ENCODE results near the gene NRAS. TPM values are rescaled to one million over a fixed set of nuclear protein-coding genes. Genes with fewer than 3 reads are reported as not detected.

NRAS gene
- total and polyA plus RNA-seq, 11 donors = 4.2 to 25.7 (median 10.2) TPM

DNA sequence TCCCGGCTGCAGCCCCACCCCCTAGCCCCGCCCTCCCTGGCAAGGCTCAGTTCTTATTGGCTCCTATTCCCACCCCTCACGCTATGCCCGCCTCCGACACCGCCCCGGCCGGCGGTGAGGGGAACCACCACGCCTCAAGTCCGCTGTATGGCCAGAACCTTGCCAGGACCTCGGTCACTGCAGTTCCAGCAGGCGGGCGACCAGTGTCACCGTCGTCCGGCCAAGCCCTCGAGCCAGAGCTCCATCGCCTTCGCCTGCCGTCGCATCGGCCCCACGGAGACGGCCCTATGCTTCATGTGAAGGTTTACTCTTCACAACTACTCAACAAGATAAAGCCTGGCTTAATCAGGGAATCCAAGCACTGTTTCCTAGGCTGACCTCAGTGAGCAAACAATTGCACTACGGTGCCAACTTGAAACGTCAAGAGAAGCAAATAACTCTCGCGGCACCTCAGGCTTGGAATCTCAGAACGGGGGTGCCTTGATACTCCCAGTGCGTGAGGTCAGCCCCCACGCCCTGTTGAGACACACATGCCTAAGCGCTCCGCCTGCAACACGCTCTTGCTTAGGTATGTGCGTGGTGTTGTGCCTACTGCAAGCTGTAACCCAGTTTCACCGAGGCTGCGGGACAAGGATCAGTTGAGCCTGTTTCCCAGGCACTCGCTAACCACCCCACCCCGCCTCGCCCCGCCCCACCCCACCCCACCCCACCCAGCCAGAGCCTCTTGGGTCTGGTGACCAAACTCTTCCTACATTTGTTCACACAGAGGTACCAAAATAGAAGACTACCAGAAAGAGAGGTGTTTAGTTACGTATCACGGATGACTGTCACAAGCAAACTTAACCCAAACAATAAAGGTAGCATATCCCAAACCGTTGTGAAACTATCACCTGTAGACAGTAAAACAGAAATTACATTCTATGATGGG, 46.2 kb downstream of the NRAS start:
- Histone ChIP-seq H3K36me3 (no peaks in the 10 kb centered on the region), H3K27me3 (peaks cover 0 to 4% (median 0%) of the 10 kb centered on the region in 9 donors), H3K4me3 (peak overlapping the region; percentile 45 to 96 (median 76)), H3K27ac (peak overlapping the region in 11 of 12 donors; percentile 70 to 91 (median 83)), H3K9me3 (no peaks in the 10 kb centered on the region), H3K4me1 (peaks cover 0 to 17% (median 4%) of the 10 kb centered on the region in 12 donors)
- TF ChIP-seq POLR2A (IDR thresholded peaks at IDR 0.05) = peak; percentile 49 to 87
- TF ChIP-seq, protein P1, sequence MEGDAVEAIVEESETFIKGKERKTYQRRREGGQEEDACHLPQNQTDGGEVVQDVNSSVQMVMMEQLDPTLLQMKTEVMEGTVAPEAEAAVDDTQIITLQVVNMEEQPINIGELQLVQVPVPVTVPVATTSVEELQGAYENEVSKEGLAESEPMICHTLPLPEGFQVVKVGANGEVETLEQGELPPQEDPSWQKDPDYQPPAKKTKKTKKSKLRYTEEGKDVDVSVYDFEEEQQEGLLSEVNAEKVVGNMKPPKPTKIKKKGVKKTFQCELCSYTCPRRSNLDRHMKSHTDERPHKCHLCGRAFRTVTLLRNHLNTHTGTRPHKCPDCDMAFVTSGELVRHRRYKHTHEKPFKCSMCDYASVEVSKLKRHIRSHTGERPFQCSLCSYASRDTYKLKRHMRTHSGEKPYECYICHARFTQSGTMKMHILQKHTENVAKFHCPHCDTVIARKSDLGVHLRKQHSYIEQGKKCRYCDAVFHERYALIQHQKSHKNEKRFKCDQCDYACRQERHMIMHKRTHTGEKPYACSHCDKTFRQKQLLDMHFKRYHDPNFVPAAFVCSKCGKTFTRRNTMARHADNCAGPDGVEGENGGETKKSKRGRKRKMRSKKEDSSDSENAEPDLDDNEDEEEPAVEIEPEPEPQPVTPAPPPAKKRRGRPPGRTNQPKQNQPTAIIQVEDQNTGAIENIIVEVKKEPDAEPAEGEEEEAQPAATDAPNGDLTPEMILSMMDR (IDR thresholded peaks at IDR 0.05) = peak in 8 of 12 donors; percentile 8 to 35 (median 23)
- intact Hi-C loops (cut with DNase I) = loop anchor here in 7 of 10 donors (2.0 to 10.0 kb wide), 10 partner anchors 83 to 326 kb away; partner anchors contain the start of genes BCAS2 (in 2 of the 7) and TRIM33 (in 1 of the 7)
- 3 to 5% (median 4%) methylated on average over 32 to 45 of the region's 45 CpGs for WGBS, 4 donors
- DNase-seq = peak; percentile 95 to 96 (median 95)
- ATAC-seq = peak; percentile 99 to 100 (median 100)

DNA sequence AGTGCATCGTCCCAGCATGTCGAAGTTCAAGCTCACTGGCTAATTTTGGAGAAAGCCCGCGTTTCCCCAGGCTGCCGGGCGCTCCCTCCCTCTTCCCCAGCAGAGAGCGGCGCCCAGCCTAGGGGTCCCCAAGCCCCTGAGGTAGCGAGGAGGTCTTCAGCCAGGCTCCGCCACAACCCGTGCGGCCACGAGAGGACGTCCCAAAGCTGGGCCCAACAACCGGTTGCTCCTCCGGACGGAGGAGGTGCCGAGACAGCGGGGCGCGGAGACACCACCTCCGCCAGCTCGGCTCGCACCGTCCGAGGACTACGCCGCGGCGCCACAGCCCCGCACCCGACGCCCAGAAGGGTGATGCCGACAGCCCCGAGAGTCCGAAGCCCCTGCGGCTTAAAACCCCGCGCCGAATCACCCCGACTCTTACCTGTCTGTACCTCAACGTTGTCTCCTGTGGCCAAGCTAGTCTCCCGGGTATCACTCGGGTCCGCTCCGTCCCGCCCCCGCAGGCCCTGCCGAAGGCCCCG, 46.9 kb downstream of the NRAS start, which contains the start of gene DENND2C:
DENND2C (minus strand) TSS at position 488 of the 521 bp plus-strand sequence. CDS start 44,065 bp downstream, outside the sequence.
- no peaks in the 10 kb centered on the region for H3K9me3 ChIP-seq
- H3K27me3 ChIP-seq = no peaks in the 10 kb centered on the region
- no peak for DNase-seq
- WGBS, 4 donors = 0 to 1% (median 0%) methylated on average over 17 to 50 of the region's 50 CpGs
- peak within 1 kb of the TSS; percentile 45 to 96 (median 76) for H3K4me3 ChIP-seq
- H3K4me1 ChIP-seq = peaks cover 0 to 17% (median 4%) of the 10 kb centered on the region in 12 donors
- intact Hi-C loops (cut with DNase I) = loop anchor here in 8 of 10 donors (2.0 to 10.0 kb wide), 11 partner anchors 48 to 325 kb away; partner anchors contain the start of genes BCAS2 (in 3 of the 8), NRAS (in 1 of the 8) and TRIM33 (in 1 of the 8)
- peak within 1 kb of the TSS in 11 of 12 donors; percentile 70 to 91 (median 83) for H3K27ac ChIP-seq
- ATAC-seq = peak; percentile 13 to 67 (median 57)
- no peaks in the 10 kb centered on the region for H3K36me3 ChIP-seq
- TF ChIP-seq, protein P1 (IDR thresholded peaks at IDR 0.05) = peak in 1 of 12 donors; percentile 15
- no peak for TF ChIP-seq POLR2A (IDR thresholded peaks at IDR 0.05)

DNA sequence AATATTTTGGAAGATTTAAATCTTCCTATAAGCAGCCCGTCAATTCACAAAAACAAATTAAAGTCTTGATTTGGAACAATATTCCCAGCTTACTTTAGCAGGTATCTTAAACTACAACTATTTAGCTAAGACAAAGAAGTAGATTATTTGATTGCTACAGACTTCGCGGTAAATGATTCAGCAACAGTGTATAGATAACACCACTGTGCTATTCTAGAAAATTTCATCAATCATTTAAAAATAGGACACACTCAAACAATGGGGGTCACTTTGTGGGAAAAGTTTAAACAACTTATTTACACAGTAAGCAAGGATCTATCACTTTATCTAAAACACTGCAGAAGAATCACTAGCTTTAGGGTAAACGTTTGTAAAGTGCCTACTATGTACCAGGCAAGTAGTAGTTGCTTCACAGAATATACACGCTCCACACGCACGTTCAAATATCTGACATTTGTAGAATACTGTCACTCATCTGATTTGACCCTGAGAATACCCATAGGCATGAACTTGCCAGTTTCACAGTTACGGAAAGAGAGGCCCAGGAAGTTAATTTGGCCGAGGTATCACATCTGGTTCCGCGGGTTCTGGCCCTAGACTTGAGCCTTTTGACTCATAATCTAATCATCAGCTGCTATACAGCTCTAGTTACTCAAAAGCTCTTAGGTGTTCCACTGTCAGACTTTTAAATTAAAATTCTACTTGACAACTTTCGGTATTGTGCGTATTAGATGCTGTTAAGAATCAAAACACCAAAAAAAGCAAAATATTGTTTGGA, 47.6 kb downstream of the NRAS start:
- no peaks in the 10 kb centered on the region for H3K27me3 ChIP-seq
- ATAC-seq (peak in 1 of 4 donors; percentile 8), DNase-seq (peak in 1 of 5 donors; percentile 21)
- 37 to 45% (median 38%) methylated on average over 13 of the region's 13 CpGs for WGBS, 4 donors
- no peaks in the 10 kb centered on the region for H3K36me3 ChIP-seq
- intact Hi-C loops (cut with DNase I) = loop anchor here in 3 of 10 donors (5.0 kb wide), 3 partner anchors 48 to 322 kb away; partner anchors contain the start of genes BCAS2 (in 1 of the 3) and NRAS (in 1 of the 3)
- H3K4me3 ChIP-seq = peak overlapping the region; percentile 45 to 96 (median 76)
- TF ChIP-seq, protein P1 (IDR thresholded peaks at IDR 0.05) = no peak
- TF ChIP-seq POLR2A (IDR thresholded peaks at IDR 0.05) = no peak
- peaks cover 0 to 17% (median 4%) of the 10 kb centered on the region in 12 donors for H3K4me1 ChIP-seq
- H3K9me3 ChIP-seq = no peaks in the 10 kb centered on the region
- H3K27ac ChIP-seq = peak overlapping the region in 9 of 12 donors; percentile 68 to 90 (median 83)

Measured in heart left ventricle (tissue), 16 donors.